Liver (tissue), 9 donors: ENCODE measurements around the gene POPDC2. TPM values are rescaled to one million over a fixed set of nuclear protein-coding genes. Genes with fewer than 3 reads are reported as not detected.

Experiments
- DNase-seq: peaks from one replicate; pipeline ENCODE4 v3.0.0-alpha.2; 2017; ENCODE audit warnings: low spot score
- H3K27ac ChIP-seq, 2 donors: one replicate each; pipeline ENCODE4 v1.7.0; 2013; ENCODE audit warnings: inconsistent platforms in 2 of 2, low read length in 2 of 2, control low read depth in 1 of 2, low read depth in 1 of 2, mild to moderate bottlenecking in 1 of 2
- H3K27me3 ChIP-seq, 4 donors: one replicate each; pipeline versions ENCODE4 v1.6.1 to v1.7.0; 2013; ENCODE audit warnings: low read length in 3 of 4, inconsistent platforms in 1 of 4, mild to moderate bottlenecking in 1 of 4, moderate library complexity in 1 of 4; ENCODE audit not compliant: control insufficient read depth in 4 of 4, insufficient read depth in 4 of 4
- H3K36me3 ChIP-seq, 4 donors: one replicate each; pipeline versions ENCODE4 v1.6.1 to v1.7.0; 2013; ENCODE audit warnings: low read length in 3 of 4, mild to moderate bottlenecking in 3 of 4, low read depth in 1 of 4, moderate library complexity in 1 of 4; ENCODE audit not compliant: control insufficient read depth in 4 of 4, insufficient read depth in 3 of 4
- H3K4me1 ChIP-seq, 4 donors: one replicate each; pipeline versions ENCODE4 v1.6.1 to v1.7.0; 2013; ENCODE audit warnings: low read length in 3 of 4, mild to moderate bottlenecking in 3 of 4, moderate library complexity in 1 of 4; ENCODE audit not compliant: control insufficient read depth in 4 of 4, insufficient read depth in 4 of 4
- H3K4me3 ChIP-seq, 3 donors: one replicate each; pipeline versions ENCODE4 v1.6.1 to v1.7.0; 2013; ENCODE audit warnings: low read length in 3 of 3, control low read depth in 1 of 3, low read depth in 1 of 3, mild to moderate bottlenecking in 1 of 3
- H3K9ac ChIP-seq, 2 donors: one replicate each; pipeline ENCODE4 v1.7.0; 2013; ENCODE audit warnings: low read length in 2 of 2, mild to moderate bottlenecking in 2 of 2, moderate library complexity in 2 of 2, control low read depth in 1 of 2, low read depth in 1 of 2
- H3K9me3 ChIP-seq, 4 donors: one replicate each; pipeline versions ENCODE4 v1.6.1 to v1.7.0; 2013; ENCODE audit warnings: low read length in 3 of 4; ENCODE audit not compliant: control insufficient read depth in 4 of 4
- ATF3 ChIP-seq: IDR thresholded peaks from 2 replicates; pipeline ENCODE4 v1.6.1; 2016; ENCODE audit warnings: antibody characterized with exemption
- CTCF ChIP-seq: fragments of 150-350 bp; IDR thresholded peaks from 2 replicates; pipeline ENCODE4 v1.5.1; 2017; ENCODE audit warnings: improper control_type of control experiment, low read depth, low read length; ENCODE audit not compliant: missing input control
- EGR1 ChIP-seq, 2 donors: IDR thresholded peaks; 2 replicates each; pipeline ENCODE4 v1.6.1; 2016 to 2018; ENCODE audit warnings: antibody characterized with exemption in 2 of 2, low read depth in 2 of 2
- FOXA1 ChIP-seq: IDR thresholded peaks from 2 replicates; pipeline ENCODE4 v1.6.1; 2016; ENCODE audit warnings: antibody characterized with exemption
- FOXA2 ChIP-seq: IDR thresholded peaks from 2 replicates; pipeline ENCODE4 v1.6.1; 2016; ENCODE audit warnings: antibody characterized with exemption
- GABPA ChIP-seq, 2 donors: IDR thresholded peaks in 1 of 2; conservative IDR thresholded peaks in 1 of 2; 2 replicates each; pipeline ENCODE4 v1.6.1; 2016; ENCODE audit warnings: antibody characterized with exemption in 2 of 2, mild to moderate bottlenecking in 1 of 2, moderate library complexity in 1 of 2
- HNF4A ChIP-seq, 2 donors: conservative IDR thresholded peaks; 2 replicates each; pipeline ENCODE4 v1.6.1; 2016; ENCODE audit warnings: antibody characterized with exemption in 2 of 2, mild to moderate bottlenecking in 2 of 2
- HNF4G ChIP-seq: IDR thresholded peaks from 2 replicates; pipeline ENCODE4 v1.6.1; 2016; ENCODE audit warnings: antibody characterized with exemption
- JUND ChIP-seq, 2 donors: IDR thresholded peaks; 2 replicates each; pipeline ENCODE4 v1.6.1; 2016; ENCODE audit warnings: antibody characterized with exemption in 2 of 2
- MAX ChIP-seq: IDR thresholded peaks from 2 replicates; pipeline ENCODE4 v1.6.1; 2016; ENCODE audit warnings: antibody characterized with exemption
- NR2F2 ChIP-seq: IDR thresholded peaks from 2 replicates; pipeline ENCODE4 v1.6.1; 2016; ENCODE audit warnings: antibody characterized with exemption
- RAD21 ChIP-seq, 2 donors: IDR thresholded peaks; 2 replicates each; pipeline ENCODE4 v1.6.1; 2016; ENCODE audit warnings: antibody characterized with exemption in 2 of 2, mild to moderate bottlenecking in 2 of 2
- REST ChIP-seq: IDR thresholded peaks from 2 replicates; pipeline ENCODE4 v1.6.1; 2016; ENCODE audit warnings: antibody characterized with exemption, mild to moderate bottlenecking
- RXRA ChIP-seq, 2 donors: IDR thresholded peaks; 2 replicates each; pipeline ENCODE4 v1.6.1; 2017 to 2018; ENCODE audit warnings: antibody characterized with exemption in 2 of 2, mild to moderate bottlenecking in 1 of 2
- SP1 ChIP-seq: IDR thresholded peaks from 2 replicates; pipeline ENCODE4 v1.6.1; 2018; ENCODE audit warnings: antibody characterized with exemption, mild to moderate bottlenecking
- TAF1 ChIP-seq: conservative IDR thresholded peaks from 2 replicates; pipeline ENCODE4 v1.6.1; 2016; ENCODE audit warnings: antibody characterized with exemption, mild to moderate bottlenecking
- YY1 ChIP-seq: IDR thresholded peaks from 2 replicates; pipeline ENCODE4 v1.6.1; 2016; ENCODE audit warnings: antibody characterized with exemption, mild to moderate bottlenecking
- WGBS: extraction: QIAGEN DNeasy Blood & Tissue Kit; methylation state at CpG from one replicate; pipeline ENCODE4 v1.1.7; 2013; 5-methylcytosine and 5-hydroxymethylcytosine counted together
- polyA plus RNA-seq, 2 donors: library from polyadenylated mRNA; stranded (reverse) in 1 of 2; unstranded in 1 of 2; fragments of 200-250 nt in 1 of 2; fragments of >200 nt in 1 of 2; fragmentation: Nextera tagmentation in 1 of 2; extraction: Ambion mirVana in 1 of 2; gene quantifications; one replicate each; pipeline versions ENCODE4 v1.2.1 to v1.2.3, GENCODE V29; 2013 to 2015
- total RNA-seq, 2 donors: library from RNA; depleted of rRNA; stranded (reverse); fragments of >200 nt; gene quantifications; one replicate each; pipeline ENCODE4 v1.2.3, GENCODE V29; 2014
- TF ChIP-seq, protein P1 (sequence below): IDR thresholded peaks from 2 replicates; pipeline ENCODE4 v1.6.1; 2016; ENCODE audit warnings: antibody characterized with exemption
- donor health status: healthy.
- donor health status: healthy.
- donor health status: healthy.
- donor health status: healthy.
- donor health status: healthy.

POPDC2 gene
- total and polyA plus RNA-seq, 4 donors, result 0.16 to 1.1 (median 0.46) TPM

DNA sequence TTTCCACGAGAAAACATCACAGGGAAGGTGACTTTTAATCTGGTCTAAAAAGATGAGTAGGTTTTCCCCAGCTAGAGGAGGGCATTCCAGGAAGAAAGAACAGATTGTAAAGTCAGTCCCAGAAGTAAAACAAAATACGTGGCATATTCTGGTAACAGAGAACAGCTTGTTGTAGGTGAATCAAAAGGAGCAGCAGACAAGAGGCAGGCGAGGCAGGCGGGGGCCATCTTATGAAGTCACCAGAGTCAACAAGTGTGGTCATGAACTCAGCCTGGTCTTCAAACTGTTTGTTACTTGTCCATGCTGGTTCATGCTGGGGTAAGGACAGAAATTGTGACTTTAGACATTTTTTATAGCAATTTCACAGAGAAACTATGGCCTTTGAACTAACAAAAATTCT is 4.0 kb upstream of the POPDC2 start:
- Histone ChIP-seq H3K9ac (no peak overlapping the region), H3K4me1 (no peaks in the 10 kb centered on the region), H3K4me3 (no peak overlapping the region), H3K9me3 (no peaks in the 10 kb centered on the region), H3K27me3 (no peaks in the 10 kb centered on the region), H3K36me3 (peaks cover 0 to 9% (median 3%) of the 10 kb centered on the region in 4 donors), H3K27ac (no peak overlapping the region)
- no peak for DNase-seq
- WGBS, result 88% methylated on average over 4 of the region's 4 CpGs
- TF ChIP-seq GABPA (IDR thresholded peaks at IDR 0.05 in 1 of 2, conservative IDR thresholded peaks at IDR 0.05 in 1 of 2) (no peak), RAD21 (IDR thresholded peaks at IDR 0.05) (no peak), ATF3 (no peak), RXRA (IDR thresholded peaks at IDR 0.05) (no peak), MAX (no peak), EGR1 (IDR thresholded peaks at IDR 0.05; ENCODE audit: low read depth in 2 of 2) (no peak), SP1 (no peak), FOXA1 (no peak), HNF4G (no peak), HNF4A (conservative IDR thresholded peaks at IDR 0.05) (no peak), YY1 (no peak), JUND (IDR thresholded peaks at IDR 0.05) (no peak)
- TF ChIP-seq, protein P1, sequence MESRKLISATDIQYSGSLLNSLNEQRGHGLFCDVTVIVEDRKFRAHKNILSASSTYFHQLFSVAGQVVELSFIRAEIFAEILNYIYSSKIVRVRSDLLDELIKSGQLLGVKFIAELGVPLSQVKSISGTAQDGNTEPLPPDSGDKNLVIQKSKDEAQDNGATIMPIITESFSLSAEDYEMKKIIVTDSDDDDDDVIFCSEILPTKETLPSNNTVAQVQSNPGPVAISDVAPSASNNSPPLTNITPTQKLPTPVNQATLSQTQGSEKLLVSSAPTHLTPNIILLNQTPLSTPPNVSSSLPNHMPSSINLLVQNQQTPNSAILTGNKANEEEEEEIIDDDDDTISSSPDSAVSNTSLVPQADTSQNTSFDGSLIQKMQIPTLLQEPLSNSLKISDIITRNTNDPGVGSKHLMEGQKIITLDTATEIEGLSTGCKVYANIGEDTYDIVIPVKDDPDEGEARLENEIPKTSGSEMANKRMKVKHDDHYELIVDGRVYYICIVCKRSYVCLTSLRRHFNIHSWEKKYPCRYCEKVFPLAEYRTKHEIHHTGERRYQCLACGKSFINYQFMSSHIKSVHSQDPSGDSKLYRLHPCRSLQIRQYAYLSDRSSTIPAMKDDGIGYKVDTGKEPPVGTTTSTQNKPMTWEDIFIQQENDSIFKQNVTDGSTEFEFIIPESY, result no peak

- Histone ChIP-seq H3K9ac (no peak overlapping the region), H3K27ac (no peak overlapping the region), H3K4me3 (no peak overlapping the region), H3K27me3 (no peaks in the 10 kb centered on the region), H3K9me3 (no peaks in the 10 kb centered on the region), H3K4me1 (no peaks in the 10 kb centered on the region), H3K36me3 (peaks cover 0 to 5% (median 1%) of the 10 kb centered on the region in 4 donors)
- WGBS, result 91% methylated on average over 2 of the region's 2 CpGs
- no peak for DNase-seq
- TF ChIP-seq REST (no peak), TAF1 (no peak), GABPA (IDR thresholded peaks at IDR 0.05 in 1 of 2, conservative IDR thresholded peaks at IDR 0.05 in 1 of 2) (no peak), JUND (IDR thresholded peaks at IDR 0.05) (no peak), CTCF (no peak), RXRA (IDR thresholded peaks at IDR 0.05) (no peak), FOXA2 (no peak), ATF3 (no peak), YY1 (no peak), HNF4A (conservative IDR thresholded peaks at IDR 0.05) (no peak), SP1 (no peak), NR2F2 (no peak), HNF4G (no peak), FOXA1 (no peak)
- TF ChIP-seq, protein P1, result no peak
Observed at GRCh38 chr3:119663885-119664284, 3.5 kb upstream of the POPDC2 start.
